ENCODE measurements around the gene AFG1L. TPM values are rescaled to one million over a fixed set of nuclear protein-coding genes. Genes with fewer than 3 reads are reported as not detected.

AFG1L gene
- polyA plus RNA-seq, 1 of the 3 experiments (the other 2 are of a cell fraction), result 0.71 TPM

GRCh38 chr6:108260126-108260808, 34.6 kb upstream of the AFG1L start:
- peaks cover 57% of the 10 kb centered on the region for H3K79me2 ChIP-seq (ENCODE audit: insufficient read depth)
- POLR2A ChIA-PET, result interaction anchor here (0.9 to 1.9 kb wide), 4 partner anchors 9 to 231 kb away, joined by 3 to 12 read pairs (median 4); partner anchors contain the start of gene AFG1L
- CTCF ChIA-PET, result interaction anchor here (0.7 to 2.1 kb wide), 7 partner anchors 12 to 633 kb away, joined by 3 to 10 read pairs (median 3); no protein-coding TSS in a partner anchor

More at GRCh38 chr6:108260126-108260808, 34.6 kb upstream of the AFG1L start:
- peak overlapping the region; percentile 98 for H2AFZ ChIP-seq (ENCODE audit: low read depth)
- H3K4me1 ChIP-seq (ENCODE audit: control insufficient read depth in 1 of 2, insufficient read depth in 2 of 2, low read depth in 1 of 2, low read length in 1 of 2), result peaks cover 5 to 10% of the 10 kb centered on the region in 2 experiments
- WGBS (ENCODE audit: low lambda C conversion rate), result 6% methylated on average over 9 of the region's 29 CpGs
- no peaks in the 10 kb centered on the region; the same call in 1 of the 2 replicates for H4K20me1 ChIP-seq (ENCODE audit: insufficient read depth)
- H3K4me2 ChIP-seq, result peak overlapping the region; percentile 97
- H3K36me3 ChIP-seq (replicated peaks in 1 of 2; ENCODE audit: control insufficient read depth in 1 of 2, insufficient read depth in 2 of 2, low read length in 1 of 2), result peaks cover 0 to 6% of the 10 kb centered on the region in 2 experiments
- no peaks in the 10 kb centered on the region for H3K9me3 ChIP-seq
- peaks cover 4% of the 10 kb centered on the region for H3F3A ChIP-seq (replicated peaks; ENCODE audit: insufficient read depth)
- TF ChIP-seq MAX (IDR thresholded peaks at IDR 0.05; ENCODE audit: low read depth) (0 out of 2 replicates have a peak, but pooled peaks have one; percentile 15), EP300 (IDR thresholded peaks at IDR 0.05; ENCODE audit: borderline replicate concordance in 1 of 2, low read depth in 1 of 2, low read length in 1 of 2) (peak in 1 of 2 experiments; percentile 40; a peak in 1 of 4 replicates), POLR2AphosphoS5 (IDR thresholded peaks at IDR 0.05; ENCODE audit: low read depth, low read length) (no peak), FOXJ3 (CRISPR knock-in tag; IDR thresholded peaks at IDR 0.05) (no peak), MEF2A (IDR thresholded peaks at IDR 0.05; ENCODE audit: borderline replicate concordance, low read depth) (no peak), TAF1 (IDR thresholded peaks at IDR 0.05; ENCODE audit: borderline replicate concordance, low read depth, low read length) (0 out of 2 replicates have a peak, but pooled peaks have one; percentile 5), FOSL2 (IDR thresholded peaks at IDR 0.05; ENCODE audit: borderline replicate concordance, low read depth) (no peak), ZBTB33 (IDR thresholded peaks at IDR 0.05; ENCODE audit: borderline replicate concordance, low read depth) (no peak), JUND (IDR thresholded peaks at IDR 0.05) (no peak), CHD2 (IDR thresholded peaks at IDR 0.05; ENCODE audit: low read length, partially characterized antibody) (no peak), PBX3 (IDR thresholded peaks at IDR 0.05) (no peak), YY1 (IDR thresholded peaks at IDR 0.05; ENCODE audit: low read depth) (peak; percentile 31; the same call in 1 of the 2 replicates), TEAD4 (IDR thresholded peaks at IDR 0.05; ENCODE audit: borderline replicate concordance, insufficient read depth) (0 out of 2 replicates have a peak, but pooled peaks have one; percentile 30), EZH2phosphoT487 (IDR thresholded peaks at IDR 0.05; ENCODE audit: borderline replicate concordance, low read depth) (no peak), ELF1 (IDR thresholded peaks at IDR 0.05) (no peak), GABPA (IDR thresholded peaks at IDR 0.05; ENCODE audit: low read depth) (no peak), RXRA (IDR thresholded peaks at IDR 0.05; ENCODE audit: borderline replicate concordance, low read depth) (no peak), FOXM1 (IDR thresholded peaks at IDR 0.05; ENCODE audit: low read depth) (no peak), SMC3 (IDR thresholded peaks at IDR 0.05; ENCODE audit: low read depth, low read length) (no peak), MXI1 (IDR thresholded peaks at IDR 0.05; ENCODE audit: low read depth, low read length) (0 out of 2 replicates have a peak, but pooled peaks have one; percentile 12), NFIC (IDR thresholded peaks at IDR 0.05; ENCODE audit: borderline replicate concordance) (no peak)
- H3K9me2 ChIP-seq, result no peaks in the 10 kb centered on the region
- H3K9ac ChIP-seq, result peak overlapping the region; percentile 91
- peak overlapping the region; percentile 85 to 95 for H3K27ac ChIP-seq (ENCODE audit: low read depth in 2 of 2, low read length in 1 of 2)
- peak overlapping the region; percentile 83 to 99 for H3K4me3 ChIP-seq (ENCODE audit: low read depth in 2 of 2, low read length in 1 of 2)
- DNase-seq, result no peak
- H3K27me3 ChIP-seq (ENCODE audit: insufficient read depth), result no peaks in the 10 kb centered on the region

Data from SK-N-SH (cell line).